ENCODE measurements around the gene TTPAL. TPM values are rescaled to one million over a fixed set of nuclear protein-coding genes. Genes with fewer than 3 reads are reported as not detected.

Gene TTPAL
- total and polyA plus RNA-seq, 2 donors (not counting 1 experiment from before 2014, with no cell fraction given) = 11.9 to 12.6 TPM

GRCh38 chr20:44543358-44543757 lies 67.7 kb downstream of the TTPAL start:
- no peak overlapping the region for H3K9ac ChIP-seq (ENCODE audit: insufficient read depth, low read length)
- no peak for TF ChIP-seq EZH2 (IDR thresholded peaks at IDR 0.05; ENCODE audit: low read length, missing control alignments)
- TF ChIP-seq CTCF (conservative IDR thresholded peaks at IDR 0.05 in 1 of 2, IDR thresholded peaks at IDR 0.05 in 1 of 2; ENCODE audit: low read depth in 1 of 2, low read length in 2 of 2) = no peak
- no peak overlapping the region for H3K4me3 ChIP-seq (replicated peaks in 1 of 4; ENCODE audit: control extremely low read depth in 1 of 4, insufficient read depth in 1 of 4, low read depth in 3 of 4, low read length in 4 of 4)
- H3K4me2 ChIP-seq (ENCODE audit: extremely low read depth, insufficient read depth, low read length) = no peak overlapping the region
- no peak overlapping the region for H2AFZ ChIP-seq (ENCODE audit: low read length)
- DNase-seq (ENCODE audit: low read depth in 2 of 2) = no peak
- H3K9me3 ChIP-seq (ENCODE audit: control insufficient read depth, insufficient read depth, low read depth, low read length) = no peaks in the 10 kb centered on the region
- no peaks in the 10 kb centered on the region for H3K79me2 ChIP-seq (ENCODE audit: control insufficient read depth, insufficient read depth, low read length)
- no peaks in the 10 kb centered on the region for H3K36me3 ChIP-seq (ENCODE audit: control insufficient read depth, insufficient read depth, low read length)
- H4K20me1 ChIP-seq (ENCODE audit: control insufficient read depth, extremely low read depth, insufficient read depth, low read length) = no peaks in the 10 kb centered on the region
- H3K27ac ChIP-seq (ENCODE audit: insufficient read depth, low read length) = no peak overlapping the region
- H3K4me1 ChIP-seq (ENCODE audit: control insufficient read depth, extremely low read depth, insufficient read depth, low read length) = peaks cover 11% of the 10 kb centered on the region
- no peaks in the 10 kb centered on the region for H3K27me3 ChIP-seq (ENCODE audit: control insufficient read depth, insufficient read depth, low read length)

Other genes starting within 250 kb of the TTPAL start
- gene GDAP1L1, start 228.6 kb upstream of the TTPAL start, total RNA-seq = not detected in 2 replicates
- gene GDAP1L1, start 228.6 kb upstream of the TTPAL start, polyA plus RNA-seq = not detected in 2 replicates
- gene FITM2, start 164.7 kb upstream of the TTPAL start, total RNA-seq = 5.1 and 8.6 TPM in 2 replicates
- gene FITM2, start 164.7 kb upstream of the TTPAL start, polyA plus RNA-seq = 6.8 and 9.7 TPM in 2 replicates
- gene R3HDML, start 138.8 kb upstream of the TTPAL start, total RNA-seq = not detected in 2 replicates
- not detected in 2 replicates for gene R3HDML, start 138.8 kb upstream of the TTPAL start, polyA plus RNA-seq
- not detected in 2 replicates for gene HNF4A, start 120.2 kb upstream of the TTPAL start, total RNA-seq
- not detected in 2 replicates for gene HNF4A, start 120.2 kb upstream of the TTPAL start, polyA plus RNA-seq
- gene SERINC3, start 46.2 kb downstream of the TTPAL start, total RNA-seq = 107 and 120 TPM in 2 replicates
- 194 and 238 TPM in 2 replicates for gene SERINC3, start 46.2 kb downstream of the TTPAL start, polyA plus RNA-seq
- gene PKIG, start 106.7 kb downstream of the TTPAL start, total RNA-seq = 140 and 234 TPM in 2 replicates
- 132 and 192 TPM in 2 replicates for gene PKIG, start 106.7 kb downstream of the TTPAL start, polyA plus RNA-seq
- 5.4 and 6.9 TPM in 2 replicates for gene ADA, start 175.8 kb downstream of the TTPAL start, total RNA-seq
- gene ADA, start 175.8 kb downstream of the TTPAL start, polyA plus RNA-seq = 3.8 and 21.9 TPM in 2 replicates
- 21.1 and 31.4 TPM in 2 replicates for gene CCN5, start 239.5 kb downstream of the TTPAL start, total RNA-seq
- 1.6 and 122 TPM in 2 replicates for gene CCN5, start 239.5 kb downstream of the TTPAL start, polyA plus RNA-seq

All from fibroblast of lung (primary cell).